GM23338 (cell line): ENCODE data around the gene BCR. TPM values are rescaled to one million over a fixed set of nuclear protein-coding genes. Genes with fewer than 3 reads are reported as not detected.

Experiments used
- ATAC-seq: fragments of 200-7000 bp; cut with Tn5 transposase; 3 replicates; pipeline ENCODE4 v1.9.1; 2020
- DNase-seq: peaks from one replicate; pipeline ENCODE4 v3.0.0-alpha.2; 2015; ENCODE audit warnings: low spot score
- H2AFZ ChIP-seq: fragments of 200-600 bp; sonication (generic); 2 replicates; pipeline ENCODE4 v1.8.0; 2016; ENCODE audit warnings: antibody characterized with exemption, mild to moderate bottlenecking, moderate library complexity
- H3F3A ChIP-seq: fragments of 200-600 bp; sonication (generic); replicated peaks from 2 replicates; pipeline ENCODE4 v1.8.0; 2017; ENCODE audit warnings: antibody characterized with exemption, mixed run types, low read depth
- H3K27ac ChIP-seq: fragments of 200-600 bp; sonication (generic); 2 replicates; pipeline ENCODE4 v1.6.1; 2016; ENCODE audit warnings: low read depth
- H3K27me3 ChIP-seq: fragments of 200-600 bp; sonication (generic); 2 replicates; pipeline ENCODE4 v1.8.0; 2016; ENCODE audit warnings: mild to moderate bottlenecking, mixed run types, moderate library complexity; ENCODE audit not compliant: insufficient read depth
- H3K36me3 ChIP-seq: fragments of 200-600 bp; sonication (generic); 2 replicates; pipeline ENCODE4 v1.8.0; 2016; ENCODE audit warnings: mild to moderate bottlenecking; ENCODE audit not compliant: insufficient read depth
- H3K4me1 ChIP-seq: fragments of 200-600 bp; sonication (generic); 2 replicates; pipeline ENCODE4 v1.8.0; 2016; ENCODE audit warnings: mild to moderate bottlenecking, moderate library complexity; ENCODE audit not compliant: insufficient read depth
- H3K4me2 ChIP-seq: fragments of 200-600 bp; sonication (generic); 2 replicates; pipeline ENCODE4 v1.7.1; 2017; ENCODE audit warnings: mixed run types
- H3K4me3 ChIP-seq: fragments of 200-600 bp; sonication (generic); 2 replicates; pipeline ENCODE4 v1.6.1; 2016; ENCODE audit warnings: mixed run types
- H3K79me2 ChIP-seq: fragments of 200-600 bp; sonication (generic); replicated peaks from 2 replicates; pipeline ENCODE4 v1.8.0; 2017; ENCODE audit warnings: mild to moderate bottlenecking; ENCODE audit not compliant: insufficient read depth
- H3K9me2 ChIP-seq: fragments of 200-600 bp; sonication (generic); 2 replicates; pipeline ENCODE4 v1.8.0; 2017; ENCODE audit not compliant: insufficient read depth
- H4K20me1 ChIP-seq: fragments of 200-600 bp; sonication (generic); replicated peaks from 2 replicates; pipeline ENCODE4 v1.8.0; 2017; ENCODE audit warnings: mild to moderate bottlenecking; ENCODE audit not compliant: insufficient read depth
- H3K27ac Mint-ChIP-seq: 2 replicates; pipeline ENCODE4 v1.8.0; 2020; ENCODE audit warnings: inconsistent platforms, mild to moderate bottlenecking, moderate library complexity, mixed read lengths
- H3K27me3 Mint-ChIP-seq: 3 replicates; pipeline ENCODE4 v1.8.0; 2022; ENCODE audit warnings: low read depth, mild to moderate bottlenecking, moderate library complexity, mixed read lengths, inconsistent platforms; ENCODE audit not compliant: insufficient read depth, poor library complexity
- H3K36me3 Mint-ChIP-seq: 3 replicates; pipeline ENCODE4 v1.8.0; 2021; ENCODE audit warnings: low read depth, mild to moderate bottlenecking, inconsistent platforms, moderate library complexity, mixed read lengths
- H3K4me1 Mint-ChIP-seq: 3 replicates; pipeline ENCODE4 v1.8.0; 2020; ENCODE audit warnings: mild to moderate bottlenecking, inconsistent platforms, mixed read lengths
- H3K4me3 Mint-ChIP-seq: 3 replicates; pipeline ENCODE4 v1.8.0; 2021; ENCODE audit warnings: moderate library complexity, mild to moderate bottlenecking, inconsistent platforms, mixed read lengths
- H3K9me3 Mint-ChIP-seq: 3 replicates; pipeline ENCODE4 v1.8.0; 2020; ENCODE audit warnings: moderate library complexity, mild to moderate bottlenecking, inconsistent platforms, mixed read lengths
- CTCF ChIP-seq, 2 experiments: fragments of 200-600 bp in 1 of 2; sonication (generic) in 1 of 2; conservative IDR thresholded peaks; 2 replicates each; pipeline versions ENCODE4 v1.5.1 to v1.6.1; 2016 to 2017; ENCODE audit warnings: antibody characterized with exemption in 2 of 2, low read depth in 2 of 2, mild to moderate bottlenecking in 2 of 2, moderate library complexity in 1 of 2
- ETS1 ChIP-seq: IDR thresholded peaks from 2 replicates; pipeline ENCODE4 v1.6.1; 2016; ENCODE audit warnings: antibody characterized with exemption
- EZH2 ChIP-seq: fragments of 200-600 bp; sonication (generic); IDR thresholded peaks from one replicate; pipeline ENCODE4 v1.8.0; 2017; ENCODE audit warnings: antibody characterized with exemption, mild to moderate bottlenecking, low read depth; ENCODE audit not compliant: unreplicated experiment
- EZH2phosphoT487 ChIP-seq: fragments of 200-600 bp; sonication (generic); IDR thresholded peaks from one replicate; pipeline ENCODE4 v1.8.1; 2018; ENCODE audit warnings: antibody characterized with exemption; ENCODE audit not compliant: unreplicated experiment
- JUNB ChIP-seq: IDR thresholded peaks from one replicate; pipeline ENCODE4 v1.6.1; 2016; ENCODE audit warnings: antibody characterized with exemption; ENCODE audit not compliant: unreplicated experiment
- NANOG ChIP-seq: IDR thresholded peaks from 2 replicates; pipeline ENCODE4 v1.6.1; 2016; ENCODE audit warnings: antibody characterized with exemption, borderline replicate concordance
- POLR2AphosphoS5 ChIP-seq: IDR thresholded peaks from 2 replicates; pipeline ENCODE4 v1.6.1; 2016; ENCODE audit warnings: antibody characterized with exemption, low read depth
- REST ChIP-seq: IDR thresholded peaks from one replicate; pipeline ENCODE4 v1.6.1; 2018; ENCODE audit warnings: antibody characterized with exemption; ENCODE audit not compliant: unreplicated experiment
- ZNF114 ChIP-seq: fragments of 250-450 bp; sonication (Bioruptor Pico); IDR thresholded peaks from 2 replicates; pipeline ENCODE4 v1.5.0; 2020; ENCODE audit warnings: mild to moderate bottlenecking, moderate library complexity
- ZNF331 ChIP-seq: fragments of 250-450 bp; sonication (Bioruptor Pico); IDR thresholded peaks from 2 replicates; pipeline ENCODE4 v1.5.0; 2020; ENCODE audit warnings: low read depth, mild to moderate bottlenecking, moderate library complexity
- ZNF462 ChIP-seq: fragments of 250-450 bp; sonication (Bioruptor Pico); IDR thresholded peaks from 2 replicates; pipeline ENCODE4 v1.5.0; 2020; ENCODE audit warnings: mild to moderate bottlenecking, moderate library complexity
- polyA plus RNA-seq: library from polyadenylated mRNA; unstranded; fragments of >200 nt; fragmentation: Nextera tagmentation; extraction: Ambion mirVana; gene quantifications from 2 replicates; pipeline ENCODE4 v1.2.1, GENCODE V29; 2016
- total RNA-seq: library from RNA; depleted of rRNA; stranded (reverse); fragments of >200 nt; shearing (Covaris generic); gene quantifications from 2 replicates; pipeline ENCODE4 v1.2.3, GENCODE V29; 2014

The BCR gene
- total and polyA plus RNA-seq, 2 experiments from 2014 or later, result 17.7 to 121 TPM

GRCh38 chr22:23206915-23207314, 26.6 kb downstream of the BCR start:
- H3K4me3 ChIP-seq, result no peak overlapping the region
- no peaks in the 10 kb centered on the region for H3K9me2 ChIP-seq
- no peak overlapping the region for H2AFZ ChIP-seq
- no peaks in the 10 kb centered on the region; the same call in 1 of the 2 replicates for H3K36me3 ChIP-seq
- no peak for TF ChIP-seq EZH2
- no peak for TF ChIP-seq EZH2phosphoT487
- TF ChIP-seq ETS1, result no peak
- TF ChIP-seq REST, result no peak
- TF ChIP-seq CTCF (conservative IDR thresholded peaks at IDR 0.05; ENCODE audit: low read depth in 2 of 2), result no peak
- no peak for TF ChIP-seq ZNF114 (CRISPR knock-in tag)
- no peak for TF ChIP-seq JUNB
- no peak for TF ChIP-seq ZNF462 (CRISPR knock-in tag)
- TF ChIP-seq NANOG, result no peak
- TF ChIP-seq ZNF331 (CRISPR knock-in tag), result no peak
- no peak for TF ChIP-seq POLR2AphosphoS5
- H3K27ac ChIP-seq, result no peak overlapping the region
- H3K27me3 ChIP-seq, result no peaks in the 10 kb centered on the region
- H3K79me2 ChIP-seq, result peaks cover 100% of the 10 kb centered on the region
- H3K27ac Mint-ChIP-seq, result no peak overlapping the region
- H3K36me3 Mint-ChIP-seq, result peaks cover 34% of the 10 kb centered on the region
- ATAC-seq, result no peak
- H4K20me1 ChIP-seq, result peaks cover 33% of the 10 kb centered on the region
- H3K9me3 Mint-ChIP-seq, result no peaks in the 10 kb centered on the region
- H3F3A ChIP-seq, result no peaks in the 10 kb centered on the region
- H3K4me3 Mint-ChIP-seq, result no peak overlapping the region
- H3K4me2 ChIP-seq, result no peak overlapping the region
- no peak for DNase-seq
- H3K4me1 Mint-ChIP-seq, result peaks cover 26% of the 10 kb centered on the region
- peaks cover 11% of the 10 kb centered on the region for H3K27me3 Mint-ChIP-seq
- H3K4me1 ChIP-seq, result peaks cover 6% of the 10 kb centered on the region; the same call in 1 of the 2 replicates
